Measurements from ENCODE around the gene VIPR1. TPM values are rescaled to one million over a fixed set of nuclear protein-coding genes. Genes with fewer than 3 reads are reported as not detected.

VIPR1 gene
- total RNA-seq, 1 donor from 2014 or later, result 184 TPM

DNA sequence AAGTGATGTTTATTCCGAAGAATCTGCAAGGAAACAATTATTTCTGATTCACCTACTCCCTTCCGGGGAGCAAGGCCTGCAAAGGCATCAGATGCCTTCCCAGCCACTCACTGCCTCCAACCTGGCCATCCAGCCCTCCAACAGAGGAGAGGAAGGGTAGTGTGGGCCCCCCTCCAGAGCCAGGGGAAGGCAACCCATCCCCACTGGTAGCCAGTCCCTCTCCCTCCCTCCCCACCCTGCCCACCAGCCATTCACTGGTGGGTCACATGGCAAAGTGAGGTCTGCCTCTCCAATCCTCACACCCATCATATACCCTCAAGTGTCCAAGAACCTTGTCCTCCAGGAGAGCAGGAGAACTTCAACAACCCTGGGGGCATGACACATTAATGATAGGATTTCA, 2.4 kb upstream of the VIPR1 start:
- Histone ChIP-seq H3K27me3 (no peaks in the 10 kb centered on the region), H3K4me1 (peaks cover 12% of the 10 kb centered on the region), H3K4me3 (no peak overlapping the region), H3K27ac (no peak overlapping the region), H3K9me3 (no peaks in the 10 kb centered on the region), H3K36me3 (no peaks in the 10 kb centered on the region)
- no peak for ATAC-seq
- TF ChIP-seq, protein P1, sequence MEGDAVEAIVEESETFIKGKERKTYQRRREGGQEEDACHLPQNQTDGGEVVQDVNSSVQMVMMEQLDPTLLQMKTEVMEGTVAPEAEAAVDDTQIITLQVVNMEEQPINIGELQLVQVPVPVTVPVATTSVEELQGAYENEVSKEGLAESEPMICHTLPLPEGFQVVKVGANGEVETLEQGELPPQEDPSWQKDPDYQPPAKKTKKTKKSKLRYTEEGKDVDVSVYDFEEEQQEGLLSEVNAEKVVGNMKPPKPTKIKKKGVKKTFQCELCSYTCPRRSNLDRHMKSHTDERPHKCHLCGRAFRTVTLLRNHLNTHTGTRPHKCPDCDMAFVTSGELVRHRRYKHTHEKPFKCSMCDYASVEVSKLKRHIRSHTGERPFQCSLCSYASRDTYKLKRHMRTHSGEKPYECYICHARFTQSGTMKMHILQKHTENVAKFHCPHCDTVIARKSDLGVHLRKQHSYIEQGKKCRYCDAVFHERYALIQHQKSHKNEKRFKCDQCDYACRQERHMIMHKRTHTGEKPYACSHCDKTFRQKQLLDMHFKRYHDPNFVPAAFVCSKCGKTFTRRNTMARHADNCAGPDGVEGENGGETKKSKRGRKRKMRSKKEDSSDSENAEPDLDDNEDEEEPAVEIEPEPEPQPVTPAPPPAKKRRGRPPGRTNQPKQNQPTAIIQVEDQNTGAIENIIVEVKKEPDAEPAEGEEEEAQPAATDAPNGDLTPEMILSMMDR (IDR thresholded peaks at IDR 0.05), result no peak
- intact Hi-C loops (cut with DNase I), result loop anchor here (5.0 kb wide), 1 partner anchor 47 kb away; no protein-coding TSS in a partner anchor
- peak; percentile 27 for DNase-seq

DNA sequence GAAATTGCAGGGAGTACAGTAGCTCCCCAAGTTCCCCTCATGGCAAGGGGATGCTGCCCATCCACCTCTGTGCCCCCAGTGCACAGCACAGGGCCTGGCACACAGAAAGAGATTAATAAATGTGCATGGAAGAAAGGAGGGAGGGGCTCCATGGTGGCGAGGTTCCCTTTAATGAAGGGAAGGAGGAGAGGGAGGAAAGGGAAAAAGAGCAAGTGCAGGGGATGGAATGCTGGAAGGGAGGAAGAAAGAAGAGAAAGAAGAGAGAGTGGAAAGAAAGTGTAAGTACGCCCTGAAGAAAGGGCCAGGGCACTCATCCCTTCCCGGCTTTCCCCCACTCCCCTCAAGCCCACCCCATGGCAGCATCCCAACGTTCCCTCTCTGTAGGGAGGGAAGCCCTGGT, 1.5 kb upstream of the VIPR1 start:
- no peak overlapping the region for H3K27ac ChIP-seq

DNA sequence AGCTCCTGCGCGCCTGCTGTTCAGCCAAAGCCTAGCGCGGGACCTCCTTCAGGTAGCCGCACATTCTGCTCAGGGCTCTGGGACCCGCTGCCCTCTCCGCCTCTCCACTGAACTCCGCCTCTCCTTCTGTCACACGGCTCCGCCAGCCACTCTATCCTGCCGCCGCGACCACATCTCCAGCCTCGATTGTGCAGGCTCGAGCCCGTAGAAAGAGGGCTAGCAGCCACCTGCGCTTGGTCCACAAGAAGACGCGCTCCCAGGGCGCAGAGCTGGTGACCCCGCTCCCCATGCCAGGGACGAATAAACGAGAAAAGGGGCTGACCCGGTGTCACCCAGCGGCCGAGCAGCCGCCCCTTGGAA, 1.1 kb upstream of the VIPR1 start:
- Histone ChIP-seq H3K36me3 (no peaks in the 10 kb centered on the region), H3K27ac (peak overlapping the region; percentile 76), H3K4me3 (peak overlapping the region; percentile 60), H3K27me3 (no peaks in the 10 kb centered on the region), H3K4me1 (peaks cover 12% of the 10 kb centered on the region), H3K9me3 (no peaks in the 10 kb centered on the region)
- no peak for ATAC-seq
- TF ChIP-seq, protein P1 (IDR thresholded peaks at IDR 0.05), result no peak
- DNase-seq, result no peak
- intact Hi-C loops (cut with DNase I), result loop anchor here (5.0 kb wide), 1 partner anchor 46 kb away; no protein-coding TSS in a partner anchor

More for the DNA sequence above, 1.5 kb upstream of the VIPR1 start:
- intact Hi-C loops (cut with DNase I), result loop anchor here (5.0 kb wide), 1 partner anchor 46 kb away; no protein-coding TSS in a partner anchor
- TF ChIP-seq, protein P1 (IDR thresholded peaks at IDR 0.05), result no peak
- no peak for ATAC-seq
- Histone ChIP-seq H3K4me3 (no peak overlapping the region), H3K27me3 (no peaks in the 10 kb centered on the region), H3K36me3 (no peaks in the 10 kb centered on the region), H3K4me1 (peaks cover 12% of the 10 kb centered on the region), H3K9me3 (no peaks in the 10 kb centered on the region)
- no peak for DNase-seq

DNA sequence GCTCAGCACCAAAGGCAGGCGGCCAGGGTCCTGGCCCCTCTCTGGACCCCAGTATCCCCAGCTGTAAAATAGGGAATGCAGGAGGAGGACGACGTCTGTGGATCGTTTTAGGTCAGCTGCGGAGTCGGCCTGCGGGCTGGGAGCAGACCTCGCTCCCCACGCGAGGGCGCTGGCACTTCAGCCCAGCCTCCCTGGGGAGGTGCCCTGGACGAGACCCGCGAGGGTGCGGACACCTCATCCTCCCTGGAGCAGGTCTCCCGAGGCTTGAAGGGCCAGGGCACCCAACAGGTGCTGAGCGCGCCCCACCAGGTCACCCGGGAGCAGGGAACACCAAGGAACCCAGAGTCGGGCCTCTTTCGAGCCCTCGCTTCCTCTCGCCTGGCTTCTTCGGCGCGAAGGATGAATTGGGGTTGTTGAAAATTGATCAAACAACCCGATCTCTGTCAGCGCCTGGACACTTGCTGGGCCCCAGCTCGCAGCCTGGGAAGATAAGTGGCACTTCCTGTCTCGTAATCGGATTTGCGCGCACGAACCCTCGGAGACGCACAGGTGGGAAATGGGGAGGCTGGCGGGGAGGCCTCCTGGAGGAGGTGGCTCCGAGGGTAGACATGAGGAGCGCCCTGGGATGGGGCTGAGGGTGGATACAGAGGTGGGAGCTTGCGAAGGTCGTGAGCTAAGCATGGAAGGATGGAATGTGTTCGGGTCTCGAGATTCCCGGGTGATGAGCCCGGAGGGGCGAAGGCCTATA, 588 bp upstream of the VIPR1 start:
- Histone ChIP-seq H3K36me3 (no peaks in the 10 kb centered on the region), H3K9me3 (no peaks in the 10 kb centered on the region), H3K27me3 (no peaks in the 10 kb centered on the region), H3K4me1 (peaks cover 15% of the 10 kb centered on the region), H3K4me3 (peak overlapping the region; percentile 60), H3K27ac (peak overlapping the region; percentile 76)
- intact Hi-C loops (cut with DNase I), result loop anchor here (5.0 kb wide), 1 partner anchor 45 kb away; no protein-coding TSS in a partner anchor
- ATAC-seq, result peak; percentile 75
- TF ChIP-seq, protein P1 (IDR thresholded peaks at IDR 0.05), result peak; percentile 69
- peak; percentile 87 for DNase-seq

DNA sequence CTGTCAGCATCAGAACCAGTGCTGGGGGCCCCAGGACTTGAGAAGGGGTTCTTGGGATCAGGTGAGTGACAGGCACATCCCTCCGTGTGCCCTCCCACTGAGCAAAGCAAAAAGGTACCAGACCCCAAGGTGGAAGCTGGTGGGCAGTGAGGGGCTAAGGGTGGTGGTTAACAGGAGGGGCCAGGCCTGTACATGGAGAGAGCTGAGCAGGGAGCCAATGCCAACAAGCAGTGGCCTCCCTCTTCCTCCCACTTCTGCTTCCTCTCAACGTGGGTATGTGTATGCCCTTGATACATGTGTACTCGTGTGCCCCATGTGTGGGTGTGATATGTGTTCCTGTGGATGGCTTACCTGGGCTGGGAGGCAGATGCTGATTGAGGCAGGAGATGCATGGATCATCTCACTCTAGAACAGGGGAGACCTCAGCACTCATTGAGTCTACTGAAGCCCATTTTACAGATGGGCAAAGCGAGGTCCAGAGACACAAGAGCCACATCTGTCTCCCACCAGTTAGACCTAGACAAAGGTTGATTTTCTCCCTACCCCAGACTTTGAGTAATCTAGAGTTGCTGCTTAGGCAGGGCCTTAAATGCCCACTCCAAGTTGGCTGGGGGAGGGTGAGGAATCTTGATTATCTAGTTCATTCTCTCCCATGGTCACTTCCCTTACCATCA, 945 bp downstream of the VIPR1 start:
- DNase-seq (no peak), ATAC-seq (no peak)
- no peaks in the 10 kb centered on the region for H3K27me3 ChIP-seq
- intact Hi-C loops (cut with DNase I), result loop anchor here (5.0 kb wide), 1 partner anchor 44 kb away; no protein-coding TSS in a partner anchor
- H3K27ac ChIP-seq, result peak overlapping the region; percentile 76
- TF ChIP-seq, protein P1 (IDR thresholded peaks at IDR 0.05), result no peak
- peaks cover 27% of the 10 kb centered on the region for H3K4me1 ChIP-seq
- H3K4me3 ChIP-seq, result peak overlapping the region; percentile 60
- no peaks in the 10 kb centered on the region for H3K36me3 ChIP-seq
- no peaks in the 10 kb centered on the region for H3K9me3 ChIP-seq
